Lung (tissue), 12 donors: ENCODE results near the gene PAK4. TPM values are rescaled to one million over a fixed set of nuclear protein-coding genes. Genes with fewer than 3 reads are reported as not detected.

Experiments
- ATAC-seq: fragments of 200-7000 bp; cut with Tn5 transposase; one replicate; pipeline ENCODE4 v1.9.1; 2020; ENCODE audit warnings: moderate number of reproducible peaks; ENCODE audit not compliant: insufficient read depth, low FRiP score
- DNase-seq, 3 donors: peaks; one replicate each; pipeline ENCODE4 v3.0.0-alpha.2; 2013 to 2017
- H3K27ac ChIP-seq, 2 donors: one replicate each; pipeline ENCODE4 v1.5.1; 2013; ENCODE audit warnings: mild to moderate bottlenecking in 2 of 2, moderate library complexity in 2 of 2, control low read depth in 1 of 2, inconsistent platforms in 1 of 2, low read depth in 1 of 2, low read length in 1 of 2
- H3K27me3 ChIP-seq, 3 donors: one replicate each; pipeline ENCODE4 v1.5.1; 2013; ENCODE audit warnings: low read length in 2 of 3; ENCODE audit not compliant: control insufficient read depth in 3 of 3, insufficient read depth in 3 of 3
- H3K36me3 ChIP-seq, 4 donors: one replicate each; pipeline ENCODE4 v1.5.1; 2013; ENCODE audit warnings: low read length in 4 of 4, mild to moderate bottlenecking in 1 of 4, moderate library complexity in 1 of 4; ENCODE audit not compliant: control insufficient read depth in 4 of 4, insufficient read depth in 4 of 4
- H3K4me1 ChIP-seq, 5 donors: one replicate each; pipeline ENCODE4 v1.5.1; 2013; ENCODE audit warnings: low read length in 5 of 5, mild to moderate bottlenecking in 2 of 5, moderate library complexity in 1 of 5; ENCODE audit not compliant: control insufficient read depth in 5 of 5, insufficient read depth in 5 of 5
- H3K4me3 ChIP-seq: one replicate; pipeline ENCODE4 v1.5.1; 2013; ENCODE audit warnings: mild to moderate bottlenecking, control low read depth, moderate library complexity
- H3K9ac ChIP-seq, 2 donors: one replicate each; pipeline ENCODE4 v1.5.1; 2013; ENCODE audit warnings: low read length in 2 of 2, control low read depth in 1 of 2; ENCODE audit not compliant: insufficient read depth in 1 of 2
- H3K9me3 ChIP-seq, 4 donors: one replicate each; pipeline ENCODE4 v1.5.1; 2013; ENCODE audit warnings: low read length in 3 of 4, mild to moderate bottlenecking in 1 of 4, moderate library complexity in 1 of 4; ENCODE audit not compliant: control insufficient read depth in 4 of 4, insufficient read depth in 3 of 4
- CTCF ChIP-seq: IDR thresholded peaks from 2 replicates; pipeline ENCODE4 v1.5.1; 2012; ENCODE audit warnings: mild to moderate bottlenecking; ENCODE audit errors: control extremely low read depth, extremely low read depth
- WGBS, 2 donors: extraction: QIAGEN DNeasy Blood & Tissue Kit; methylation state at CpG; one replicate each; pipeline ENCODE4 v1.1.7; 2013; 5-methylcytosine and 5-hydroxymethylcytosine counted together
- polyA plus RNA-seq, 2 donors: library from polyadenylated mRNA; stranded (reverse); fragments of 200-250 nt; gene quantifications; one replicate each; pipeline ENCODE4 v1.2.1, GENCODE V29; 2013
- total RNA-seq, 2 donors: library from RNA; depleted of rRNA in 1 of 2; stranded (reverse); fragments of >200 nt in 1 of 2; gene quantifications; one replicate each; pipeline ENCODE4 v1.2.1, GENCODE V29; 2014 to 2021
- donor health status: control.
- donor health status: control.
- donor health status: Bipolar disorder and iron deficiency.
- donor health status: healthy.
- donor health status: DM: yes; HTN: yes; CAD: no.

The PAK4 gene
- total and polyA plus RNA-seq, 4 donors = 23.2 to 60.8 (median 36.7) TPM

GRCh38 chr19:39147480-39147879 lies 21.9 kb downstream of the PAK4 start:
- Histone ChIP-seq H3K4me1 (peaks cover 8 to 22% (median 21%) of the 10 kb centered on the region in 5 donors), H3K27ac (no peak overlapping the region), H3K9ac (no peak overlapping the region), H3K4me3 (no peak overlapping the region), H3K9me3 (no peaks in the 10 kb centered on the region), H3K36me3 (peaks cover 0 to 4% (median 1%) of the 10 kb centered on the region in 4 donors), H3K27me3 (no peaks in the 10 kb centered on the region)
- TF ChIP-seq CTCF = no peak
- ATAC-seq = no peak
- no peak for DNase-seq
- WGBS, 2 donors = 87 to 88% methylated on average over 3 of the region's 3 CpGs

GRCh38 chr19:39148939-39149529 lies 23.4 kb downstream of the PAK4 start:
- DNase-seq = no peak
- 91 to 93% methylated on average over 10 of the region's 10 CpGs for WGBS, 2 donors
- H3K4me1 ChIP-seq = peaks cover 7 to 21% (median 19%) of the 10 kb centered on the region in 5 donors
- H3K27ac ChIP-seq = no peak overlapping the region
- H3K4me3 ChIP-seq = no peak overlapping the region
- ATAC-seq = no peak
- no peaks in the 10 kb centered on the region for H3K9me3 ChIP-seq
- no peak overlapping the region for H3K9ac ChIP-seq
- no peaks in the 10 kb centered on the region for H3K27me3 ChIP-seq
- no peak for TF ChIP-seq CTCF
- H3K36me3 ChIP-seq = peaks cover 0 to 4% (median 1%) of the 10 kb centered on the region in 4 donors

- Histone ChIP-seq H3K9ac (no peak overlapping the region), H3K27me3 (no peaks in the 10 kb centered on the region), H3K4me1 (peaks cover 0 to 26% (median 16%) of the 10 kb centered on the region in 5 donors), H3K36me3 (peaks cover 0 to 4% (median 1%) of the 10 kb centered on the region in 4 donors), H3K27ac (no peak overlapping the region), H3K4me3 (no peak overlapping the region), H3K9me3 (no peaks in the 10 kb centered on the region)
- TF ChIP-seq CTCF = no peak
- ATAC-seq = no peak
- 92 to 94% methylated on average over 8 of the region's 8 CpGs for WGBS, 2 donors
- DNase-seq = no peak
These were observed 24.6 kb downstream of the PAK4 start for GRCh38 chr19:39150235-39150634.
